Esophagus muscularis mucosa (tissue), 3 donors: ENCODE results near the gene RRBP1.

ENCODE experiments used
- POLR2A ChIP-seq: fragments of 450-650 bp; IDR thresholded peaks from one replicate; pipeline ENCODE4 v1.6.1; 2017; ENCODE audit warnings: antibody characterized with exemption, moderate library complexity, mild to moderate bottlenecking, low read depth
- POLR2AphosphoS5 ChIP-seq, 2 donors: sonication (generic); formaldehyde crosslinking; IDR thresholded peaks; one replicate each; pipeline ENCODE4 v1.6.1; 2017; ENCODE audit warnings: antibody characterized with exemption in 2 of 2
- TF ChIP-seq, protein P1 (sequence below), 3 experiments: fragments of 200-600 bp in 2 of 3; fragments of 450-650 bp in 1 of 3; sonication (generic) in 2 of 3; IDR thresholded peaks; one replicate each; pipeline ENCODE4 v1.5.1; 2017 to 2019; ENCODE audit warnings: antibody characterized with exemption in 3 of 3, mild to moderate bottlenecking in 2 of 3, moderate library complexity in 1 of 3

DNA sequence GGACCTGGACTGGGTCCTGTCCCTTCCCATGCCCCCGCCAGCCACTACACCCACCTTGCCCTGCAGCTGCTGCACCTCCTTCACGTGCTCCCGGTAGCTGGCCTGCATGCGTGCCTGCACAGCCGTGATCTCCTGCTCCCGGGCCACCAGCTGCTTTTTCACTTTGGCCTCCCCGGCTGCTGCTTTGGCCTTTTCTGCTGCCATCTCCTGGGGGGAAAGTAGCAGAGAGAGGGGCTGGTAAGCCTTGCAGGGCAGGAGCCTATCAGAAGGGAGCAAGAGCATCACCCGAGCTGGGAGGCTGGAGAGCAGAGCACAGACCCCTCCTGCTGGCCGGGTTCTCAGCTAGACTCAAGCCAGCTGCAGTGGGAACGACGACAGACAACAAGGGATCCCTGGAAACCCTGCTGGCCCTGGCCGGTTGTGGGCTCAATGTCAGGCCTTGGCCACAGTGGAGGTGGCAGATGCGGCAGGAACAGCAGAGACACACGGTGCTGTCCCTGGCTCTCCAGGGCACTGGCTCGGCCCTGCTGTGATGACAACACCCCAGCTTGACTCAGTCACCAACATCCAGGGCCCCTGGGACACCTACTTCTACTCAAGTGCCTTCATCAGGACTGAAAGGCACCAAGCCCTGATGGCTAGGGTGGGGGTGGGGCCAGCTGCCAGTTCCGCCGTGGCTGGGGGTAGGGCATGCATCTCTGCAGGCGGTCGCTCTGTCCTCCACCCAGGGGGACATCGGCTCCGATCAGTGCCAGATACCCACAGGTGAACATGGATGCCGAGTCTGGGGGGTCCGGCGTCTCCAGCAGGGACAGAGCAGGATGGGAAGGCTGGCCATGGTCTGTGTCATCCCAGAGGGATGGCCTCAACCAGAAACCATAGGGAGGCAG lies 45.3 kb downstream of the RRBP1 start:
- TF ChIP-seq POLR2A (no peak), POLR2AphosphoS5 (IDR thresholded peaks at IDR 0.05) (no peak)
- TF ChIP-seq, protein P1, sequence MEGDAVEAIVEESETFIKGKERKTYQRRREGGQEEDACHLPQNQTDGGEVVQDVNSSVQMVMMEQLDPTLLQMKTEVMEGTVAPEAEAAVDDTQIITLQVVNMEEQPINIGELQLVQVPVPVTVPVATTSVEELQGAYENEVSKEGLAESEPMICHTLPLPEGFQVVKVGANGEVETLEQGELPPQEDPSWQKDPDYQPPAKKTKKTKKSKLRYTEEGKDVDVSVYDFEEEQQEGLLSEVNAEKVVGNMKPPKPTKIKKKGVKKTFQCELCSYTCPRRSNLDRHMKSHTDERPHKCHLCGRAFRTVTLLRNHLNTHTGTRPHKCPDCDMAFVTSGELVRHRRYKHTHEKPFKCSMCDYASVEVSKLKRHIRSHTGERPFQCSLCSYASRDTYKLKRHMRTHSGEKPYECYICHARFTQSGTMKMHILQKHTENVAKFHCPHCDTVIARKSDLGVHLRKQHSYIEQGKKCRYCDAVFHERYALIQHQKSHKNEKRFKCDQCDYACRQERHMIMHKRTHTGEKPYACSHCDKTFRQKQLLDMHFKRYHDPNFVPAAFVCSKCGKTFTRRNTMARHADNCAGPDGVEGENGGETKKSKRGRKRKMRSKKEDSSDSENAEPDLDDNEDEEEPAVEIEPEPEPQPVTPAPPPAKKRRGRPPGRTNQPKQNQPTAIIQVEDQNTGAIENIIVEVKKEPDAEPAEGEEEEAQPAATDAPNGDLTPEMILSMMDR (IDR thresholded peaks at IDR 0.05): no peak
